ENCODE results near the gene MED27. TPM values are rescaled to one million over a fixed set of nuclear protein-coding genes. Genes with fewer than 3 reads are reported as not detected.

Gene MED27
- total RNA-seq, 2 experiments from 2014 or later = 18.5 to 19.7 TPM

DNA sequence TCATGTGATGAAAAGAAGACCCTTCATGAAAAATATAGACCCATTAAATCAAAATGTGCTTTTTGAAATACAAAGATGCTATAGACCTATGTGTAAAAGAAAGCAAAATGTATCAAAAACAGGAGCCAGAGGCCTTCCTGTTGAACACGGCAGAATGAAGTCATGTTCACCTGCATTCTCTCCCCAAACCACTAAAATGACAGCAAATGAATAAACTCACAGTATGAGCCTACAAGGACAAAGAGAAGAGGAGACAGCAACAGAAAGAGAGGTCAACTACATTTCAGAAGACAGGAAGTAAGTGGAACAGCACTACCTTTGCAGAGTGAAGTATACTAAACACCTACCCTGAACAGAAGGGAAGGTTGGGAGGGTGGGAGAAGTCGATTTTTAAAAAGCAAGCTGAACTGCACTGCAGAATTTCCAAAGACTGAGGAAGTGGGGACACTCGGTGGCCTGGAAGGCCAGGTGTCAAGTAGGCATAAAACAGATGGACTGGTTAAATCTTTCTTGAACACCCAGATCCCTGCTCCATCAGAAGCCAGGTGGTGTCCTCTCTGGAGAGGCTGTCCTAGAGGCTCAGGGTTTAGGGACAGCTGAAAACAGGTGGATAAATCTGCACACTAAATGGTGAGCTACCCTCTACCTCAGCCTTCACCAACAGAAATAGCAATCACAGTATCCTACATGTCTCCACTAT, 48.9 kb downstream of the MED27 start:
- Mint-ChIP-seq H3K4me1 (peaks cover 14% of the 10 kb centered on the region), H3K9me3 (no peaks in the 10 kb centered on the region), H3K36me3 (no peaks in the 10 kb centered on the region), H3K4me3 (no peak overlapping the region), H3K27me3 (no peaks in the 10 kb centered on the region), H3K27ac (no peak overlapping the region)
- DNase-seq (no peak), ATAC-seq (ENCODE audit: low read depth) (no peak)
- POLR2A ChIA-PET = no interaction called here

DNA sequence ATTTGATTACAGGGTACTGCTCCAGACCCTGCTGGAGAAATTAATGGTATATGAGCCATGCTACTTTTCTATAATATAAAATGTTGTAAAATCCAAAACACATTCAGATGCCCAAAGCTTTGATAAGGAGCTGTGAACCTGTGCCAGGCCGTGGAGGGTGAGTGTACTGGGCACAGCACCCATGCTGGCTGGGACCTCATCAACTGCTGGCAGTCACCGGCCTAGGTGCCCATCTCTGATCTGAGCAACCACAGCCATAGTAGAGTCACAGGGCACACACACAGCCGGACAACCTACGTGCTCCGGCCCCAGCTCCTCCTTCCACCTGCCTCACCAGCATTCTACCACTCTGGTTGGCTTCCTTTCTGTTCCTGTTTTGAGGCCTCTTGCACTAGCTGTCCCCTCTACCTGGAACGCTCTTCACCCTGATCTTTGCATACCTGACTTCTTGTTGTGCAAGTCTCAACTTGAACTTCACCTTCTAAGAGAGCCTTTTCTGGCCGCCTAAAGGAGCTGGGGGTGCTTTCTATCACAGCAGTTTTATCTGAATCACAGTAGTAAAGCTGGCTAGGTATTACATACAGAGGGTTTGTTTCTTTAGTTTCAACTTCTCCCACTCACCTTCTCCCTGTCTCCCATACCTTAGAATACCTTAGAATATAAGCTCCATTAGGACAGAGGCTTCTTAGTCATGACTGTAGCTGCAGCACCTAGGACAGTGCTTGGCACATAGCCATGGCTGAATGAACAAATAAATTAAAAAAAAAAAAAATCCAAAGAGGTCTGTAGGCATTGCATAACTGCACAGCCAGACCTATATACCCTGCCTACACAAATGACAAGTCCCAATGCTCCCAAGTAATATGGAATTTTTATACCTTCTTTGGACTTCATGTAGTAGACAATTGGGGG, 51.7 kb downstream of the MED27 start:
- DNase-seq (no peak), ATAC-seq (ENCODE audit: low read depth) (no peak)
- Mint-ChIP-seq H3K36me3 (peaks cover 2% of the 10 kb centered on the region), H3K27me3 (no peaks in the 10 kb centered on the region), H3K4me3 (no peak overlapping the region), H3K4me1 (peaks cover 11% of the 10 kb centered on the region), H3K9me3 (no peaks in the 10 kb centered on the region), H3K27ac (no peak overlapping the region)
- POLR2A ChIA-PET = no interaction called here

DNA sequence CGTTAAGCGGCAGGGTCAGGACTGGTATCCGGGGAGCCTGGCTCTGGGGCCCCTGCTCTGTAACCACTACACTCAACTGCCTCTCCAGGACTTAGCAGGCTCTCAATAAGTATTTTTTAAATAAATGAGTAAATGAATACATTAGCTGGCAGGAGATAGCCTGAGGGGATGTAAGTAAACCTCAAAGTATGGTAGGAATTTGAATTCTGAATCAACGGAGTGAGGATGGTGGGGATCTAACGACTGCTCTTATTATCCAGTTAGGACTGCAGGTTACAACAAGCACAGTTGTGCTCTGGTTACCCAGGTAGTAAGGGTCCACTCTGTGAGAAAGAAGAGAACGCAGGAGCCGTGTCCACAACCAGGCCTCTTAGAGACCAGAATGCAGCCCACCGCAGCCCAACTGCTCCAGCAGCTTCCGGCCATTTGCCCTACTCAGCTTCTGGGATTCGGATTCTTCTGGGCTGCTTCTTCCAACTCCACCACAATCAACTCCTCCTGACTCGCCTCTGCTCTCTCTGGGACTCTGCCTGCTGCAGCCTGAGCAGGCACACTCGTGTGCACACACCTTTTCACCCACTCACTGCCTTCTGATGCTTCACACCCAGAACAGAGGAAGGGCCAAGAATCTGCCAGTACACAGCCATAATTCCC, 52.6 kb downstream of the MED27 start:
- Mint-ChIP-seq H3K27ac (no peak overlapping the region), H3K27me3 (no peaks in the 10 kb centered on the region), H3K9me3 (no peaks in the 10 kb centered on the region), H3K4me1 (peaks cover 5% of the 10 kb centered on the region), H3K4me3 (no peak overlapping the region), H3K36me3 (peaks cover 2% of the 10 kb centered on the region)
- ATAC-seq (ENCODE audit: low read depth) (no peak), DNase-seq (no peak)
- POLR2A ChIA-PET = no interaction called here

GRCh38 chr9:132025766-132026165, 53.9 kb downstream of the MED27 start:
- Mint-ChIP-seq H3K27ac (no peak overlapping the region), H3K36me3 (peaks cover 2% of the 10 kb centered on the region), H3K4me1 (peaks cover 3% of the 10 kb centered on the region), H3K9me3 (no peaks in the 10 kb centered on the region), H3K4me3 (no peak overlapping the region), H3K27me3 (no peaks in the 10 kb centered on the region)
- POLR2A ChIA-PET = no interaction called here
- DNase-seq (no peak), ATAC-seq (ENCODE audit: low read depth) (no peak)

GRCh38 chr9:132024589-132024988, 55.1 kb downstream of the MED27 start:
- no peak overlapping the region for H3K4me3 Mint-ChIP-seq
- DNase-seq (no peak), ATAC-seq (ENCODE audit: low read depth) (no peak)
- no peak overlapping the region for H3K27ac Mint-ChIP-seq
- no peaks in the 10 kb centered on the region for H3K9me3 Mint-ChIP-seq
- H3K36me3 Mint-ChIP-seq = peaks cover 2% of the 10 kb centered on the region
- H3K4me1 Mint-ChIP-seq = no peaks in the 10 kb centered on the region
- POLR2A ChIA-PET = interaction anchor here (0.6 kb wide), 1 partner anchor 58 kb away, joined by 3 read pairs; no protein-coding TSS in a partner anchor
- H3K27me3 Mint-ChIP-seq = no peaks in the 10 kb centered on the region

DNA sequence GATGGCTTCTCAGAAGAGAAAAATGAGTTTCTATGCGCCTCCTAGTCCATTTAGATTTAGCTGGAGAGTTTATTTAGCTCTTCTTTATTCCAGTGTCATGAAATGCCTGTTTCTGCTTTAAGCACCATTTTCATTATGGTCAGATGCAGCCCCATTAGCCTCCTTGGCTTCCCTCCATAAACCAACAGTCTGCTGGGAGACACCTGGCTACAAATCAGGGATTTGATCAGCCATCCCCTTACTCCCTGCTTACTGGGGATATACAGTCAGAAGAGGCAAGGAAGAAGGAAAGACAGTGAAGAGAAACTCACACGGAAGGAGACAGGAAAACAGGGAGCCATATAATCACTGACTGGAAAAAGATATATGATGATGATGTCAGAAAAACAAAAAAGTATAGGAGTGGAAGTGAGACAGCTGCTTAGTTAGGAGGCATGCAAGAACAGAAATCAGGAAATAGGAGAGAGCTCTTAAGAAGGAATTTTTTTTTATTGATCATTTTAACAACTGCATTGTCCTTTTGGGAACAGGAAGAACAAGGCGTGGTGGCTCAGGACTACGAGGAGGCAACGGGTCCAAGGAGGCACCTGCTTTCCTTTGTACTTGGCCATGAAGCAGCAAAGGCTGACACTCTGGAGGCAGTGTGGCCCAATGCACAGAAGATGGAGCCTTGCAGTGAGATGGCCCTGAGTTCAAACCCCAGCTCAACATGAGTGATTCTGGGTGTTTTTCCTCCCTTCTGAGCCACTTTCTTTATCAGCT, 56.1 kb downstream of the MED27 start:
- Mint-ChIP-seq H3K4me3 (no peak overlapping the region), H3K27ac (no peak overlapping the region), H3K27me3 (no peaks in the 10 kb centered on the region), H3K36me3 (peaks cover 2% of the 10 kb centered on the region), H3K9me3 (no peaks in the 10 kb centered on the region), H3K4me1 (no peaks in the 10 kb centered on the region)
- ATAC-seq (ENCODE audit: low read depth) (no peak), DNase-seq (no peak)
- POLR2A ChIA-PET = no interaction called here

GRCh38 chr9:132020820-132021510, 58.7 kb downstream of the MED27 start:
- no peaks in the 10 kb centered on the region for H3K4me1 Mint-ChIP-seq

GRCh38 chr9:132020272-132020671, 59.4 kb downstream of the MED27 start:
- H3K27ac Mint-ChIP-seq = no peak overlapping the region
- DNase-seq (no peak), ATAC-seq (ENCODE audit: low read depth) (no peak)
- POLR2A ChIA-PET = no interaction called here
- H3K27me3 Mint-ChIP-seq = no peaks in the 10 kb centered on the region
- H3K36me3 Mint-ChIP-seq = peaks cover 2% of the 10 kb centered on the region
- H3K4me3 Mint-ChIP-seq = no peak overlapping the region
- no peaks in the 10 kb centered on the region for H3K4me1 Mint-ChIP-seq
- no peaks in the 10 kb centered on the region for H3K9me3 Mint-ChIP-seq

More at GRCh38 chr9:132020820-132021510, 58.7 kb downstream of the MED27 start:
- Mint-ChIP-seq H3K9me3 (no peaks in the 10 kb centered on the region), H3K27ac (no peak overlapping the region), H3K4me3 (no peak overlapping the region), H3K27me3 (no peaks in the 10 kb centered on the region), H3K36me3 (peaks cover 2% of the 10 kb centered on the region)
- DNase-seq = no peak
- POLR2A ChIA-PET = interaction anchor here (0.5 kb wide), 1 partner anchor 215 kb away, joined by 3 read pairs; no protein-coding TSS in a partner anchor
- ATAC-seq (ENCODE audit: low read depth) = no peak

DNA sequence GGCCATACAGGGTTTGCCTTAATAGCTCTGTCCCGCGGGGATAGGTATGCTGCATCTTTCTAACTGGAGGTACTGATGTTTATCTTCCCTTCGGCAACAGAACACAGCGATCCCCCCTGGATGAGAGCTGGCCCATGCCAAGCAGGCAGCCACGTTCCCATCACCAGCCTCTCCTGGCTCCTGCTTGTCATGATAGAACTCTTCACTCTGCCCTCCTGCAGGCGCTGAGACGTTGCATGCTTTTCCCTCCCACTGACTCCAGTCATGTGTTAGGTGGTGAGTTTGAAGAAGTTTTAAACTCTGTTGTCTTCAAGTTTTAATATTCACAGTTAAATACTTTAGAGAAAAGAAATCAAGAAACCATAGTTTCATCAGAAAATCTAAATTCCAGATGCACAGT, 60.0 kb downstream of the MED27 start:
- no peaks in the 10 kb centered on the region for H3K4me1 Mint-ChIP-seq
- no peak overlapping the region for H3K27ac Mint-ChIP-seq
- no peak for ATAC-seq (ENCODE audit: low read depth)
- peaks cover under 1% of the 10 kb centered on the region for H3K36me3 Mint-ChIP-seq
- H3K27me3 Mint-ChIP-seq = no peaks in the 10 kb centered on the region
- H3K4me3 Mint-ChIP-seq = no peak overlapping the region
- POLR2A ChIA-PET = no interaction called here
- no peak for DNase-seq
- no peaks in the 10 kb centered on the region for H3K9me3 Mint-ChIP-seq

- no peak overlapping the region for H3K27ac Mint-ChIP-seq
- ATAC-seq (ENCODE audit: low read depth) (no peak), DNase-seq (no peak)
- no peaks in the 10 kb centered on the region for H3K4me1 Mint-ChIP-seq
- H3K9me3 Mint-ChIP-seq = no peaks in the 10 kb centered on the region
- no peaks in the 10 kb centered on the region for H3K27me3 Mint-ChIP-seq
- POLR2A ChIA-PET = no interaction called here
- peaks cover 3% of the 10 kb centered on the region for H3K36me3 Mint-ChIP-seq
- H3K4me3 Mint-ChIP-seq = no peak overlapping the region
Observed at GRCh38 chr9:132018957-132019405, 60.7 kb downstream of the MED27 start.

- H3K27me3 Mint-ChIP-seq = no peaks in the 10 kb centered on the region
Observed at GRCh38 chr9:132016456-132016855, 63.2 kb downstream of the MED27 start.

GRCh38 chr9:132015866-132016265, 63.8 kb downstream of the MED27 start:
- no peak for DNase-seq
- H3K4me1 Mint-ChIP-seq = no peaks in the 10 kb centered on the region
- no peaks in the 10 kb centered on the region for H3K27me3 Mint-ChIP-seq
- H3K27ac Mint-ChIP-seq = no peak overlapping the region
- ATAC-seq (ENCODE audit: low read depth) = no peak
- POLR2A ChIA-PET = no interaction called here
- H3K4me3 Mint-ChIP-seq = no peak overlapping the region
- H3K36me3 Mint-ChIP-seq = peaks cover 16% of the 10 kb centered on the region
- no peaks in the 10 kb centered on the region for H3K9me3 Mint-ChIP-seq

More at GRCh38 chr9:132016456-132016855, 63.2 kb downstream of the MED27 start:
- H3K4me3 Mint-ChIP-seq = no peak overlapping the region
- no peaks in the 10 kb centered on the region for H3K9me3 Mint-ChIP-seq
- POLR2A ChIA-PET = no interaction called here
- H3K36me3 Mint-ChIP-seq = peaks cover 16% of the 10 kb centered on the region
- ATAC-seq (ENCODE audit: low read depth) (no peak), DNase-seq (no peak)
- no peak overlapping the region for H3K27ac Mint-ChIP-seq
- H3K4me1 Mint-ChIP-seq = no peaks in the 10 kb centered on the region

Measured in activated naive CD8-positive, alpha-beta T cell treated with anti-CD3 and anti-CD28 coated beads, Interleukin-2, amount 10 ng/mL, durations not matched to agents 7 days and 5 days (primary cell).